OCI-LY7 (cell line): ENCODE results near the gene WFS1.

Source experiments
- EZH2phosphoT487 ChIP-seq: fragments of 200-600 bp; sonication (generic); IDR thresholded peaks from 2 replicates; pipeline ENCODE4 v1.6.1; 2018; ENCODE audit warnings: low read depth, borderline replicate concordance, mild to moderate bottlenecking, mixed run types, antibody characterized with exemption, low read length, moderate library complexity, mixed read lengths
- TF ChIP-seq, protein P1 (sequence below): fragments of 200-600 bp; sonication (generic); conservative IDR thresholded peaks from 2 replicates; pipeline ENCODE4 v1.5.1; 2014; ENCODE audit warnings: mild to moderate bottlenecking, antibody characterized with exemption, low read length, moderate library complexity, mixed read lengths

DNA sequence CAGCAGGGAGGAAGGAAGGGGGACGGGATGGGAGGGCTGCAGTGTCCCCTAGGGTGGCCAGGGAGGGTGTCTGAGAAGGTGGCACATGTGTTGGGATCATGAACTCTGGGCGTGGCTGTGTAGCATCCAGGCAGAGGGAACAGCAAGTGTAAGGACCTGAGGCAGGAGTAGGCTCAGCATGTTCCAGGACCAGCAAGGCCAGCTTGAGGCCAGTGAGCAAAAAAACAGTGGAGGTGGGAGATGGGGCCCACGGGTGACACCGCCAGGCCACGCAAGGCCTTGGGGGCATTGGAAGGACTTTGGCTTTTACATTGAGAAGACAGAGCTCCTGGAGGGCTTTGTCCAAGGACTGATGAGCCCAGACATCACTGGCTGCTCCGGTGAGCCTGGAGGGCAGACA is 16.5 kb upstream of the WFS1 start:
- TF ChIP-seq, protein P1, sequence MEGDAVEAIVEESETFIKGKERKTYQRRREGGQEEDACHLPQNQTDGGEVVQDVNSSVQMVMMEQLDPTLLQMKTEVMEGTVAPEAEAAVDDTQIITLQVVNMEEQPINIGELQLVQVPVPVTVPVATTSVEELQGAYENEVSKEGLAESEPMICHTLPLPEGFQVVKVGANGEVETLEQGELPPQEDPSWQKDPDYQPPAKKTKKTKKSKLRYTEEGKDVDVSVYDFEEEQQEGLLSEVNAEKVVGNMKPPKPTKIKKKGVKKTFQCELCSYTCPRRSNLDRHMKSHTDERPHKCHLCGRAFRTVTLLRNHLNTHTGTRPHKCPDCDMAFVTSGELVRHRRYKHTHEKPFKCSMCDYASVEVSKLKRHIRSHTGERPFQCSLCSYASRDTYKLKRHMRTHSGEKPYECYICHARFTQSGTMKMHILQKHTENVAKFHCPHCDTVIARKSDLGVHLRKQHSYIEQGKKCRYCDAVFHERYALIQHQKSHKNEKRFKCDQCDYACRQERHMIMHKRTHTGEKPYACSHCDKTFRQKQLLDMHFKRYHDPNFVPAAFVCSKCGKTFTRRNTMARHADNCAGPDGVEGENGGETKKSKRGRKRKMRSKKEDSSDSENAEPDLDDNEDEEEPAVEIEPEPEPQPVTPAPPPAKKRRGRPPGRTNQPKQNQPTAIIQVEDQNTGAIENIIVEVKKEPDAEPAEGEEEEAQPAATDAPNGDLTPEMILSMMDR: no peak
- TF ChIP-seq EZH2phosphoT487: no peak
